HG03354 (cell line): Measurements from ENCODE around the gene GAPDHS.

Experiments used
- ATAC-seq: cut with Tn5 transposase; IDR thresholded peaks from one replicate; pipeline ENCODE4 v1.9.1; 2021; ENCODE audit warnings: mild to moderate bottlenecking; ENCODE audit not compliant: unreplicated experiment, poor library complexity, severe bottlenecking

GAPDHS gene

DNA sequence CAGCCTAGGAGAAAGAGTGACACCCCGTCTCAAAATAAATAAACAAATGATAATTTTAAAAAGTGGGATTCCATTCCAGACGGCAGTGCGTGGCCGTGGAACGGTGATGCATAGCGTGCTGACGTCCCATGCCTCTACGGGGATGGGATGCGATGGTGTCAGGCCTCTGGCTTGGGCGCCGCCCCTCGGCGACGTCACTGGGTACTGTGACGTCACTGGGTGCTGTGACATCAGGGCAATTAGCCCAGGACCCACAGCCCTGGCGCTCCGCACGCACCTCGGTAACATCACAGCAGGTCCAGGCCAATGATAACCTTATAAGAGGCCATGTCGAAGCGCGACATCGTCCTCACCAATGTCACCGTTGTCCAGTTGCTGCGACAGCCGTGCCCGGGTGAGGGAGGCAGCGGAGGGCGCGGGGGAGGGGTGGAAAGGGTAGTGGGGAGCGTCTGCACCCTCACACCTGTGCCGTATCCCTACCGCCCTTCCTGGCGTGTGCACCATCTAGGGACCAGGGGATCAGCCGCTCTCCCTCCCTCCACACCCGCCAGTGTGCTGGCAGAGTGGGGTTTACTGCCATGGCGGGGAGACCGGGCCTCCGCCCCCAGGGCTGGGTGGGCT, at the start of gene GAPDHS:
Gene GAPDHS (plus strand): TSS at position 256 of the 621 bp plus-strand sequence. CDS start 72 bp downstream, at position 328.
- ATAC-seq, result no peak

DNA sequence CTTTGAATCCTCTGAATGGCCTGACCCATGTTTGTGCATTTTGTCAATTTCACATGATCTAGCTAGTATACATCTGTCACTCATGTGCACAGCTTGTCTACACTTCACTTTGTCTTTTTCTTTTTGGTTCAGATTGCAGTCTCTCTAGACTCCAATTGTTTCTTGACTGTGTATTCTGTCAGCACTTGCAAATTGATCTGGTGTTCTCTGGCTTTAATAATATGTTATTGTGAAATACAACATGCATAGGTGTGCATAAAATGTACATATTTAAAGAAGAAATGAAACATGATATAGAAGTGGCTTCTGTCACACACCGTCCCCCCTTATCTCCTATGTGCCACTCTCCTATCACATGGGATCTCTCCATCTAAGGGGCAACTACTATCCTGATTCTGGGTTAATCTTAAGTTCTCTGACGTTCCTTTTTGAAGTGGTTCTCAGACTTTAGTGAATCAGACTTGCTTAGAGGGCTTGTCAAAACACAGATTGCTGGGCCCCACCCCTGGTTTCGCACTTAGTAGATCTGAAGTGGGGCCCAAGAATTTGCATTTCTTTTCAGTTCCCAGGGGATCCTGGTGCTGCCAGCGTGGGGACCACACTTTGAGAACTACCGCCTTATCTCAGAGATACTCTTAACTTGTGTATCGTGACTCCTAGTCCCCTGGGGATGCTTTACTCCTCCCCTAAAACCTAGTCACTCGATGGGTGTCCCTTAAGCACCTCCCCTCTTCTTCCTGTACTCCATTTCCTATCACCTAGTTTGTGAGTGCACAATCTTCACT, 48.8 kb upstream of the GAPDHS start:
- peak; percentile 79 for ATAC-seq

DNA sequence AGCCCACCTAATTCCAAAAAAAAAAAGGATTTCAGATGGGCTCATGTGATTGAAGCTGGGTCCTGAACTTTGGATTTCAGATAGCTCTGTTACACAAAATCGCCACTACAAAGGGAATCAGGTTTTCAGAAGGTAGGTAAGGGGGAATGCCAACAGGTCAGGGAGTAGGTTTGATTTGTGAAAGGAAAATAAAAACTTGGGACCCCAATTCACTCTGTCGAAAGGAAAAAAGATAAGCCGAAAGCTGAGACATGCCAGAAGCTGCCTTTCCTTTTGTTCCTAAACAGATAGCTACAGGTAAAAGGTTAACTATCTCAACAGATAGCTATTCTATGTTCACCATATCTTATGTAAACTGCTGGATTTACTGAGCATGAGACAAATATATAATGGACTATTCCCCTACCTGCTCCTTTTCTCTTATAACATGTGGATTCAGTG, 47.0 kb upstream of the GAPDHS start:
- ATAC-seq, result no peak

DNA sequence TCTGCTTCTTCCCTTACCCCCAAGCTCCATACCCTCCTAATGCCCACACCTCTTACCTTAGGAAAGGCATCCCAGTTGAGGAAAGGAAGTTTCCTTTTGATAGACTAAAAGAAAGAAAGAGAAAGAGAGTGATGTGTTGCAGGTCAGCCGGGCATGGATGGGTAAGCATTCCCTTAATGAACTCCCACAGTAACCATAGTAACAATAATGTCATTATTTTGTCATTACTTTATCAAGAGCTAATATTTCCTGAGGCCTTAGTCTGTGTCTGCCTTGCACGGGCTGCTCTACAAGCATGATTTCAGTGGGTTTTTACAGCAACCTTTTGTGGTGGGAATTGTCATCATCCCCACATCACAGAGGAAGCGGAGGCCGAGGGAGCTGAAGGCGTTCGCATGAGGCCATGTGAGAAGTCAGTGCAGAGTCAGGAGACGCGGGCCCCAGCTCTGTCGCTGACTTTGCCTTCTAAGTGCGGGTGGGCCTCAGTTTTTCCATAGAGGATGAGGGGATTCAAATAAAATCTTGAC, 45.5 kb upstream of the GAPDHS start:
- ATAC-seq, result no peak

DNA sequence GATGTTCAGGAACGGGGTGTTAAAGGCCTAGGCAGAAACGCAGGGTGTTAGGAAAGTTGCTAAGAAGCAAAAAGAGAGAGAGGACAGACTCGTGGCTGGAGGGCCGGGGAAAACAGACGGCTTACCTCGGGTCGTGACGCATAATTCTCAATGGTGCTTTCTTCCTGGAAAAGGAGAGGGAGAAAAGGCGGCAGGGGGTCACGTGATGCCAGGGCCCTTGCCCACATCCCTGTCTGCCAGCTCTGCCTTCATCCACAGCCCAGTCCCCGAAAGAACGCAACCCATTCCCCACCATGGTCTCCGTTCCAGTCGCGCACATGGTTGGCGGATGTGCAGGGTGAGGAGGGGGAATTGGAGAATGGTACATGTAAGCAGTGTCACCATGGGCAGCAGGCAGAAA, 44.6 kb upstream of the GAPDHS start:
- no peak for ATAC-seq

DNA sequence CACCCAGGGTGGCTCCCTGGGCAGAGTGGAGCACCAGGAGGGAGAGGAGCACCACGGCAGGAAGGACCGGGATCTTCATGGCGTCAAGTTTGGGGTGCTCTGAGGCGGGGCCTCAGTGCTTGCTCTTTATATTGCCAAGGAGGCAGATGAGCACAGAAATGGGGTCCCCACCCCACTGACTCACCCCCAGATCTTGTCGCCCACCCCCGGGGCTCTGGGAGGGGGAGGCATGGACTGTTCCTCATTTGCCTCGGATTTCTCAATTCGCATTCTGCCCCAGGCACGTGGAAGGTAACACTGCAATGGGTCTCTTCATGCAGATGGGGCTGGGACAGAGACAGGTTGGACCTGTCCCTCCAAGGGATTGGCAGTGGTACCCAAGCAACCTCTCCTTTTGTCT, 42.9 kb upstream of the GAPDHS start, which contains the start of gene KRTDAP:
Gene KRTDAP (minus strand): TSS at position 101 of the 400 bp plus-strand sequence. CDS start 22 bp downstream, at position 79.
- ATAC-seq, result no peak

DNA sequence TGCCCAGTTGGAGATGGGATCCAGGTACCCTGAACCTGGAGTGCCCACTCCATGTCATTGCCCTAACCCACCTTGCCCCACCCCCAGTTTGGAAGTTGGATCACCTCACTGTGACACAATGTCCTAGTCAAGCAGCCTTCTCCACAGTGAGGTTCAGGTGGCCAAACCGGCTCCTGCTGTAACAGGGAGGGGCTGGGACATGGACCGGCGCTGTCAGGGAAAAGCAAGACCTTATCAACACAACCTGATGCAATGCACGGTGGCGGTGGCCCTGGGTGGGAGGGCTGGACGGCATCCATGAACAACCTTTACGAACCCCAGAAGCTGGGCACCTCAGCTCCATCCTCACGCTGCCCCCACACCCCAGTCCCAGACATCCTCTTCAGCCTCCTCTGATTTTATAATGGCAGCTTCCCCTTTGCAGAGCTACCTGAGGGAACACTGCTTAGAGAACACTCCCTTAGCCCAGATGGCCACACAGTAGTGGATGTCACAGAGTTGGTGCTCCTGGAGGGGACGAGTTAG, 41.4 kb upstream of the GAPDHS start:
- ATAC-seq, result no peak

DNA sequence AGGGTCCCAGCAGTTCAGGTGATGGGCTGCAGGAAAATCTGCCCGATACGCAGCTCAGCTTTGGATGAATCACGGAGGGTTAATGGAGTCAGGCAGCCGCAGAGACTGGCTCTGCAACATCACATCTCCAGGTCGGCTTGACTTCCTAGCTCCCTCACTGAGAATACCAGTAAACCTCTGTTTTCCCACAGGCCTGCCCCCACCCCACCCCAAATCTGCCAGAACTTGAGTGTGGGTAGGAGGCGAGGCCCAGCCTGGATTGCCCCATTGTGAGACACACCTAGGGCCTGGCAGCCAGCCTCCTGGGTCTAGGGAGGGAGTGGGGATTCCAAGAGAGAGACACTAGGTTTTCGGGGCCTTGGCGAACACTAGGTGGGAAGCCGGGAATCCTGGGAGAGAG, 39.3 kb upstream of the GAPDHS start:
- ATAC-seq, result no peak

DNA sequence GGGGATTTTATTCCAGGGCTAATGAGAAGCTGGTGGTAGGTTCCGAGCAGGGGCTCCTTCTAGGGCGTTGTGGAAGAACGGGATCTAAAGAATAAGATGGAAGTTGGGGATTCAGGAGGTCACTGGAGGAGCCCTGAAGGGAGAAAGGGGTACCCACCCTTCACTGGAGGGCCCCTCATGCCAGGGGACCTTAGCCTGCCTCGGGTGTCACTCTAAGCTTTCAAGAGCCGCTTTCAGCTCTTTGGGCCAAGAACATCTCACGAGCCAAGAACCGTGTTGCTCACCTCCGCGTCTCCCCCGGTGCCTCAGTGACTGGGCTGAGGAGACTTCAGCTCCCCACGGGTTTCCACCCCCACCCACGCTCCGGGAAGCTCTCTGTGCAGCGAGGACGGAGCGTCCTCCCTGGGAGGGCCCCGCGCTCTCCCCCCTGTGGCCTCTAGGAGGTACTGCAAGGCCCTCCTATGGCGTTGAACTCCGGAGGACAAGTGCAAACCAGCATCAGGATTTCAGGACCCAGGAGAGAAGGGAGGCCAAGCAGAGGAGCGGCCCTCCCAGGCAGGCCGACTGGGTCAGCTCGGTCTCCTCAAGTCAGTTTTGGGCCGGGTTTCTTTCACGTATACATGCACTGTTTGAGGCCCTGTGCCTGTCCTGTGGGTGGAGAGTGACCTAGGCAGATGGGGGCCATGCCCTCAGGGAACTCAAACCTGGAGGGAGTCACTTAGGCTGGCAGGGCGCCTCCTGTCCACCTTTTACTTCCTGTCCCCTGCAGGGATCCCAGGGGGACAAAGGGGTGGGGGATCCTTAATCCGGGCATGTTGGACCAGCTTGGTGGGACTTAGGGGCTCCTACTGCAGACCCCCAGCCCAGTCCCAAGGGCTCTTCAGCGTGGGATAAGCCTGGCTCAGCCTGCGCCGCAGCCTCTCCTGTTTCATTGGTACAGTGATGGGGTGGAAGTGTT, 37.9 kb upstream of the GAPDHS start:
- ATAC-seq, result peak; percentile 48

DNA sequence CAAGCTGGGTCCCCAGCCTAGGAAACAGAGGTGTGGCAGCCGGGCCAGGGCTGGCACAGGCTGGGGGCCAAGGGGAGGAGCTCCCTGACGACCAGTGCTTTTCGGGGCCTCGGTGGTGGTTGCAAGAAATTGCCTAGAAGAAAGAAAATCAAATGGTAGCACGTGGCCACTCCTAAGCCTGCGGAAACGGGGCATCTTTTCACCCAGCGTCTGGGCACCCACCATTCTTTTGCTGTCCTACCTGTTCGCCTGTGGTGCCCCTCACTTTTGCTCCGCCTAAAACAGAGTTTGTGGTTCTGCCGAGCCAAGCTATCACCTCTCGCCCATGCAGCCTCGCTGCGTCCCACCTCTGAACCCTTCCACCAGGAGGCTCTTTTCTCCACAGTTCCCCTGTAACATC, 35.9 kb upstream of the GAPDHS start:
- ATAC-seq, result no peak

DNA sequence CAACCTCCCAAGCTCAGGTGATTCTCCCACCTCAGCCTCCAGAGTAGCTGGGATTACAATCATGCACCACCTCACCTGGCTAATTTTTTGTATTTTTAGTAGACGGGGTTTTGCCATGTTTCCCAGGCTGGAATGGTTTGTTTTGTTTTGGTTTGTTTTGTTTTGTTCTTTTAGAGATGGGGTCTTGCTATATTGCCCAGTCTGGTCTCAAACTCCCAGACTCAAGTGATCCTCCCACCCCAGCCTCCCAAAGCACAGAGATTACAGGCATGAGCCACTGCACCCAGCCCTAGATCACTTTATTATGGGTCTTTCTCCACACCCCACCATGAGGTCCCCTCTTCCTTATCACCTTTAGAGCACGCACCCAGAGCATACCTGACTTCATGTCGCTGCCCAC, 35.0 kb upstream of the GAPDHS start:
- no peak for ATAC-seq

DNA sequence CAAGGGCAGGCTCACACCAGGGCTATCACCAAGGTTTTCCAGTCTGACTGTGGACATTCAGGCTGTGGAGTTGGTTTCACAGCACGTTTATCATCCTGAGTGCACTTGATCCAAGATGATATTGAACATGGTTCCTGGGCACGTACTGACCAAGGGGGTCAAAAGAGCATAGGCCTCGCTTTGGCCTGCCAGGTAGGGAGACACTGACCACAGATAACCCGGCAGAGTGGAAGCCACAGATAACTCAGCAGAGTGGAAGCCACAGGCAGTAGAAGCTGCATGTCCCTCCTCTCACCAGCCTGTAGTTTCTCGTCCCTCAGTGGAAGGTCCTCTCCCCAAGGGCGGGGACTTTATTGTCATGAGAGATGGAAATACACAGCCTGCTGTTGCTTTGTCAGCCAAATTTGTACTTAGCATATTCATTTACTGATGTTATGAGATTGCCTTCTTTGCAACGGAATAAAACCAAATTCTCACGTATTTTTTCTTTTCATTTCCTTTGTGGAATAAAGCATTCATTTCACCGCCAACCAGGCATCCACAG, 34.2 kb upstream of the GAPDHS start:
- no peak for ATAC-seq

DNA sequence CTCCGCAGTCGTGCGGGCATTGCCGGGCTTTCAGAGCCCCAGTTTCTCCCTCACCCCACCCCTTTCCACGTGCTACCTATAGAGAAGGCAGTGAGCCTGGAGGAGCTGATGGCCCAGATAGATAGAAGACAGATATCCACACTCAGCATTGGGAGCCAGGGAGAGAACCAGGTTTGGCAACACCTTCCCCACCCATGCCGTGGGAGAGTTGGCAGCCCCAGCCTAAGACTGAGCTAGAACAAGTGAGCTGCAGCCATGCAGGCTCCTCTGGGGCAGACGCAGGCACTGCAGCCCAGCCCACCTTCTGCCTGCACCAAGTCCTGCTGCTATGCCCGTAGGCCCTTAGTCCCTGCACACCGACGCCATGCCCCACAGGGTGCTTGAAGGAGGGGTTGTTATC, 32.6 kb upstream of the GAPDHS start:
- no peak for ATAC-seq

DNA sequence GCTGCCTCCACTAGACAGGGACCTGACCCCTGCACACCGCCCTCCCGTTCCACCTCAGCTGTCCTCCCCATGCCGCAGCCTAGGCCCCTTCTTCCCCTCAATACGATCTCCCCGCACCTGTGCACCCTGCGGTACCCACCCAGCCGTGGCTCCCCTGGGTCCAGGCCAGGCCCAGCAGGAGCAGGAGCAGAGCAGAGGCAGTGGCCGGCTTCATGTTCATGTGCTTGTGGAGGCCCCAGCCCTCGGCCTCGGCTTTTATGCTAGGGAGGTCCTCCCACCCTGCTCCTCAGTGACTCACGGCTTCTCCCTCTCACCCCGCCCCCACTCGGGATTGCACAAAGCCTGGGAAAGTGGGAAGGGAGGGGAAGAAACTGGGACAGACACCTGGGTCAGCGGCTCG, 31.6 kb upstream of the GAPDHS start:
- no peak for ATAC-seq

DNA sequence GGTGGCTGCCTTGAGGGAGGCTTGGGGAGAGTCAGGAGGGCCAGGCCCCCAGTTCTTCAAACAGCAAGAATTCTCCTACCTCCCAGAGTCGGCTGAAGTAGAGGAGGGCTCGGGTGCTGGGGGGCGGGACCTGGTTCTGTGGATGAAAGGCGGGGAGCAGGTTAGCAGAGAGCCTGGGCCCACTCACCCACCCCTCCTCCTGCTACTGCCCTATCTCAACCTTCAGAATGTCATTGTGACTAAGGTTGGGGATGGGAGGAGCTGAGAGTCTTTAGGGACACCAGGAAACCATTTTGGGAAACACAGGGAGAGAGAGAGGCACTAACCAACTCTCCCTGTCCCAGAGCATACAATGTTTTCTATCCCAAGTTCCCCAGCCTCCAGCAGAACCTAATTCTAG, 30.5 kb upstream of the GAPDHS start:
- ATAC-seq, result no peak

DNA sequence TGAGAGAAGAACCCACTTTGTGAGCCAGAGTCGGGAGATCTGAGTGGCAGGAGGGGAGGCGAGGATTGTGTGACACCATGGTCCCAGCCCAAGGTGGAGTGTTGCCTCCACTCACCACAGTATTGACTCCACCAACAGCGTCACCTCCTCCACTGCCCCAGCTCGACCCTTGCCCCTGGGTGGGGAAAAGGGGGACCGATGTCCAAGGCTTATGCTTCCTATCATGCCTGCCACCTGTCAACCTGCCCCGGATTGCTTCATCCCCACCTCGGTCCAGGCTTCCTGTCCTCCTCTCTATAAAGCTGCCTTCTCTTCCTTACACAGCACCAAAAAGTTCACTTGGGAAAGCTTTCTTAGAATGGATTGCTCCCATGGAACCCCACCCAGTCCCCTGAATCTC, 27.2 kb upstream of the GAPDHS start:
- no peak for ATAC-seq

DNA sequence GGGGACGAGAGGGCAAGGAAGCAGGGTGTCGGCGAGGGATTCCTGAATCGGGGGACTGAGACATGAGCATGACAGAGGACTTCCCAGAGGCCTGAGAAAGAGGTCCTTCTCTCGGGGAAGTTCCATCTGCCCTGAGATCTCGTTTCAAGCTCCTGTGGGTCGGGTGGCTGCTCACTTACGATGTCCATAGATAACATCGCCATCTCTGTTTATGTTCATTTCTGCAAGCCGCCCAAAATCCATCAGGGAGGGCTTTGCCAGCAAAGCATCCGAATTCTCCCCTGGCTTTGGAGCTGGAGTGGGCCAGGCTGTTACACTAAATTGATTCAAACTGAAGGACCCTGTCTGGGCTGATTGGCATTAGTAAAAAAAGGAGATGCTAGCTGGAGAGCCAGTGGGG, 25.7 kb upstream of the GAPDHS start:
- ATAC-seq, result no peak

DNA sequence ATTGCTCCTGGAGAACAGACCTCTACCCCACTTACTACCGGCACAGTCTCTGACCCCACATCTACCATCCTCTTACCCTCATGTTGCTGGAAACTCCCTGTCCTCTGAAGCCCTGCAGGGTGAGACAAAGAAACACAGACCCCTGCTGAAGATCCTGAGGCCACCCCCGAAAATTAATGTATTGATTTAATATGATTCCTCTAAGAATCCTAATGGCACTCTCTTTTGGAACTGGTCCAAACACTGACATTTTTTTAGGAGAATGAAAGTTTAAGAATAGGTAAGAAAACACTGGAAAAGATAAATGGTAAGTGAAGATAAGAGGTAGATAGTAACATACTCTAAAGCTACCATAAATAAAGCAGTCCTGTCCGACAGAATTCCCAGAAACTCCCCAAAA, 25.1 kb upstream of the GAPDHS start:
- ATAC-seq, result no peak

DNA sequence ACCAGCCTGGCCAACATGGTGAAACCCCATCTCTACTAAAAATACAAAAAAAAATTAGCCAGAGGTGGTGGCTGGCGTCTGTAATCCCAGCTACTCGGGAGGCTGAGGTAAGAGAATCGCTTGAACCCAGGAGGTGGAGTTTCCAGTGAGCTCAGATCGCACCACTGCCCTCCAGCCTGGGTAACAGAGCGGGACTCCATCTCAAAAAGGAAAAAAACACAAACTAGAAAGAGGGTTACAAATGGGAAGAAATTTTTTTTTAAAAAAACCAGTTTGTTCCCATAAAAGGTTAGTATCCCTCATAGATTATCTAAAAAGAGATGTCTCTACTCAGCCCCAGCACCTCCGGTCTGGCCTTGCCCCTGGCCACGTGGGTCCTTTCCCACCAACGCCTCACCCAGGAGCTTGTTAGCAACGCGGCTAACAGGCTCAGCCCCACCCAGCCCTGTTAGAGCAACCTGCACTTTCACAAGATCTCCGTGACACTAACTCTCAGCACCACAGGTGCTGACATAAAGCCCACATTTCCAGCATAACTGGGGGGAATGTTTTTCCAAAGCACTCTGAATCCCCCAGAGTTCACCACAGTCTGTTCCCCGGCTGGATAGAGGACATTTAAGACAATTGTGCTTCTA, 24.1 kb upstream of the GAPDHS start:
- no peak for ATAC-seq
